Right atrium auricular region (tissue), 2 donors: ENCODE measurements around the gene RBL2. TPM values are rescaled to one million over a fixed set of nuclear protein-coding genes. Genes with fewer than 3 reads are reported as not detected.
"Not testable (repeated sequence)": the region's sequence is repeated elsewhere in the genome, so short reads cannot be mapped to it uniquely, and the experiment has no call there.

ENCODE experiments used
- DNase-seq: peaks from one replicate; pipeline ENCODE4 v3.0.0-alpha.2; 2019; ENCODE audit warnings: low spot score
- H3K27ac ChIP-seq, 2 donors: fragments of 200-600 bp; sonication (generic); 1 replicate in 1 of 2; 2 replicates in 1 of 2; pipeline ENCODE4 v1.5.1; 2016 to 2019
- H3K27me3 ChIP-seq, 2 donors: fragments of 200-600 bp; sonication (generic); one replicate each; pipeline versions ENCODE4 v1.5.1 to v1.6.0; 2017 to 2019
- H3K36me3 ChIP-seq: fragments of 200-600 bp; sonication (generic); one replicate; pipeline ENCODE4 v1.5.1; 2016
- H3K4me1 ChIP-seq, 2 donors: fragments of 200-600 bp; sonication (generic); one replicate each; pipeline versions ENCODE4 v1.5.1 to v1.6.0; 2017 to 2019
- H3K4me3 ChIP-seq, 2 donors: fragments of 200-600 bp; sonication (generic); 1 replicate in 1 of 2; 2 replicates in 1 of 2; pipeline ENCODE4 v1.5.1; 2017 to 2019; ENCODE audit warnings: mild to moderate bottlenecking in 1 of 2, moderate library complexity in 1 of 2
- H3K9me3 ChIP-seq, 2 donors: fragments of 200-600 bp; sonication (generic); one replicate each; pipeline ENCODE4 v1.5.1; 2019
- CTCF ChIP-seq, 2 donors: fragments of 200-600 bp; sonication (generic); IDR thresholded peaks; one replicate each; pipeline ENCODE4 v1.5.1; 2019; ENCODE audit warnings: antibody characterized with exemption in 2 of 2
- total RNA-seq, 2 donors: library from RNA; depleted of rRNA; stranded (reverse); fragments of >200 nt; gene quantifications; one replicate each; pipeline ENCODE4 v1.1.0, GENCODE V29; 2016

The RBL2 gene
- total RNA-seq, 2 donors from 2014 or later, result 40.8 to 44.1 TPM

GRCh38 chr16:53510704-53511070, 76.4 kb downstream of the RBL2 start:
- TF ChIP-seq CTCF (IDR thresholded peaks at IDR 0.05), result peak in 1 of 2 donors; percentile 5
- peaks cover 0 to 19% of the 10 kb centered on the region in 2 donors for H3K4me1 ChIP-seq
- no peak overlapping the region for H3K4me3 ChIP-seq
- H3K27me3 ChIP-seq, result no peaks in the 10 kb centered on the region
- no peak for DNase-seq
- no peaks in the 10 kb centered on the region for H3K9me3 ChIP-seq
- peak overlapping the region; percentile 45 to 74 for H3K27ac ChIP-seq
- no peaks in the 10 kb centered on the region for H3K36me3 ChIP-seq

GRCh38 chr16:53511084-53511402, 76.8 kb downstream of the RBL2 start:
- no peak for TF ChIP-seq CTCF (IDR thresholded peaks at IDR 0.05)

GRCh38 chr16:53511403-53512280, 77.4 kb downstream of the RBL2 start:
- DNase-seq, result no peak
- H3K4me1 ChIP-seq, result peaks cover 0 to 17% of the 10 kb centered on the region in 2 donors
- peak overlapping the region in 1 of 2 donors; percentile 74 for H3K27ac ChIP-seq
- no peaks in the 10 kb centered on the region for H3K36me3 ChIP-seq
- H3K9me3 ChIP-seq, result no peaks in the 10 kb centered on the region
- H3K27me3 ChIP-seq, result no peaks in the 10 kb centered on the region
- no peak overlapping the region for H3K4me3 ChIP-seq
- no peak for TF ChIP-seq CTCF (IDR thresholded peaks at IDR 0.05)

More at GRCh38 chr16:53511084-53511402, 76.8 kb downstream of the RBL2 start:
- H3K36me3 ChIP-seq, result no peaks in the 10 kb centered on the region
- H3K27me3 ChIP-seq, result no peaks in the 10 kb centered on the region
- H3K9me3 ChIP-seq, result no peaks in the 10 kb centered on the region
- DNase-seq, result peak; percentile 38
- H3K4me3 ChIP-seq, result no peak overlapping the region
- H3K4me1 ChIP-seq, result peaks cover 0 to 17% of the 10 kb centered on the region in 2 donors
- H3K27ac ChIP-seq, result peak overlapping the region; percentile 45 to 74

GRCh38 chr16:53512795-53513194, 78.5 kb downstream of the RBL2 start:
- H3K4me1 ChIP-seq, result peaks cover 0 to 17% of the 10 kb centered on the region in 2 donors
- H3K9me3 ChIP-seq, H3K27me3 ChIP-seq, H3K4me3 ChIP-seq, DNase-seq, H3K27ac ChIP-seq, H3K36me3 ChIP-seq: not testable (repeated sequence)

- Histone ChIP-seq H3K4me1 (peaks cover 0 to 10% of the 10 kb centered on the region in 2 donors), H3K27ac (peak overlapping the region; percentile 22 to 35), H3K4me3 (no peak overlapping the region), H3K36me3 (no peaks in the 10 kb centered on the region), H3K9me3 (no peaks in the 10 kb centered on the region), H3K27me3 (no peaks in the 10 kb centered on the region)
- no peak for TF ChIP-seq CTCF (IDR thresholded peaks at IDR 0.05)
- DNase-seq, result no peak
Measured at GRCh38 chr16:53515259-53515658, 81.0 kb downstream of the RBL2 start.

- TF ChIP-seq CTCF (IDR thresholded peaks at IDR 0.05), result no peak
- Histone ChIP-seq H3K4me3 (no peak overlapping the region), H3K27ac (peak overlapping the region; percentile 4 to 33), H3K27me3 (no peaks in the 10 kb centered on the region), H3K36me3 (no peaks in the 10 kb centered on the region), H3K4me1 (peaks cover 0 to 4% of the 10 kb centered on the region in 2 donors), H3K9me3 (no peaks in the 10 kb centered on the region)
- no peak for DNase-seq
Measured at GRCh38 chr16:53515811-53516210, 81.5 kb downstream of the RBL2 start.
